OCI-LY3 (cell line): ENCODE results near the gene SMCHD1.

Source experiments
- H2AFZ ChIP-seq: fragments of 200-600, 300-600 bp; shearing (Covaris generic); 2 replicates; pipeline ENCODE4 v1.6.0; 2014; ENCODE audit warnings: antibody characterized with exemption, low read depth, low read length
- H3K27ac ChIP-seq: fragments of 200-600, 300-600 bp; sonication (generic); 2 replicates; pipeline ENCODE4 v1.5.1; 2014; ENCODE audit warnings: mild to moderate bottlenecking, low read length, moderate library complexity, mixed read lengths
- H3K27me3 ChIP-seq: fragments of 200-600, 300-600 bp; sonication (generic); 2 replicates; pipeline ENCODE4 v1.6.1; 2014; ENCODE audit warnings: low read depth, low read length, mixed read lengths
- H3K36me3 ChIP-seq: fragments of 200-600, 300-600 bp; sonication (generic); replicated peaks from 2 replicates; pipeline ENCODE3; 2014; ENCODE audit warnings: low read depth, low read length, mixed read lengths
- H3K4me1 ChIP-seq: fragments of 300-600, 200-600 bp; sonication (generic); 2 replicates; pipeline ENCODE4 v1.6.1; 2014; ENCODE audit warnings: low read length, mixed read lengths
- H3K4me2 ChIP-seq: fragments of 200-600, 300-600 bp; sonication (generic); 2 replicates; pipeline ENCODE4 v1.6.1; 2014; ENCODE audit warnings: low read length, mixed read lengths
- H3K4me3 ChIP-seq: fragments of 300-600, 200-600 bp; sonication (generic); 2 replicates; pipeline ENCODE4 v1.5.1; 2014; ENCODE audit warnings: antibody characterized with exemption, mild to moderate bottlenecking, low read length, moderate library complexity
- H3K79me2 ChIP-seq: fragments of 300-600, 200-600 bp; shearing (Covaris generic); 2 replicates; pipeline ENCODE4 v1.6.1; 2014; ENCODE audit warnings: mild to moderate bottlenecking, low read length, mixed read lengths
- H3K9ac ChIP-seq: fragments of 300-600, 200-600 bp; shearing (Covaris generic); 2 replicates; pipeline ENCODE4 v1.6.0; 2014; ENCODE audit warnings: mild to moderate bottlenecking, low read length, moderate library complexity
- H3K9me3 ChIP-seq: fragments of 200-600, 300-600 bp; shearing (Covaris generic); 2 replicates; pipeline ENCODE4 v1.6.1; 2014; ENCODE audit warnings: low read length, mixed read lengths; ENCODE audit not compliant: insufficient read depth
- H4K20me1 ChIP-seq: fragments of 200-600, 300-600 bp; sonication (generic); 2 replicates; pipeline ENCODE4 v1.6.1; 2016; ENCODE audit warnings: low read length, mixed read lengths; ENCODE audit not compliant: insufficient read depth
- CTCF ChIP-seq: fragments of 200-600, 300-600 bp; sonication (generic); IDR thresholded peaks from 2 replicates; pipeline ENCODE4 v1.5.1; 2014; ENCODE audit warnings: antibody characterized with exemption, low read length, low read depth
- EZH2phosphoT487 ChIP-seq: fragments of 200-600 bp; shearing (Covaris generic); IDR thresholded peaks from 2 replicates; pipeline ENCODE4 v1.6.1; 2018; ENCODE audit warnings: antibody characterized with exemption, mixed run types, low read depth

SMCHD1 gene

GRCh38 chr18:2704541-2704940 is 49.0 kb downstream of the SMCHD1 start:
- no peak for TF ChIP-seq CTCF
- TF ChIP-seq EZH2phosphoT487: no peak

GRCh38 chr18:2706903-2707302 is 51.4 kb downstream of the SMCHD1 start:
- Histone ChIP-seq H3K79me2 (peaks cover 21% of the 10 kb centered on the region), H3K4me3 (no peak overlapping the region), H3K9me3 (no peaks in the 10 kb centered on the region), H3K27ac (peak overlapping the region; percentile 43), H3K36me3 (peaks cover 51% of the 10 kb centered on the region), H3K4me2 (peak overlapping the region; percentile 12; the same call in 1 of the 2 replicates), H2AFZ (no peak overlapping the region), H3K27me3 (no peaks in the 10 kb centered on the region), H3K9ac (no peak overlapping the region), H4K20me1 (no peaks in the 10 kb centered on the region), H3K4me1 (peaks cover 18% of the 10 kb centered on the region)
- TF ChIP-seq EZH2phosphoT487: no peak
- TF ChIP-seq CTCF: no peak

More at GRCh38 chr18:2704541-2704940, 49.0 kb downstream of the SMCHD1 start:
- no peak overlapping the region for H3K4me3 ChIP-seq
- no peak overlapping the region for H3K27ac ChIP-seq
- H4K20me1 ChIP-seq: no peaks in the 10 kb centered on the region
- H3K9me3 ChIP-seq: no peaks in the 10 kb centered on the region
- H2AFZ ChIP-seq: no peak overlapping the region
- H3K79me2 ChIP-seq: peaks cover 11% of the 10 kb centered on the region
- H3K27me3 ChIP-seq: no peaks in the 10 kb centered on the region
- H3K36me3 ChIP-seq: peaks cover 60% of the 10 kb centered on the region
- no peak overlapping the region for H3K9ac ChIP-seq
- no peak overlapping the region for H3K4me2 ChIP-seq
- peaks cover 18% of the 10 kb centered on the region for H3K4me1 ChIP-seq

- Histone ChIP-seq H3K4me1 (peaks cover 18% of the 10 kb centered on the region), H3K9ac (no peak overlapping the region), H3K27me3 (no peaks in the 10 kb centered on the region), H3K79me2 (peaks cover 28% of the 10 kb centered on the region), H3K4me2 (no peak overlapping the region), H4K20me1 (no peaks in the 10 kb centered on the region), H3K36me3 (peaks cover 55% of the 10 kb centered on the region), H3K9me3 (no peaks in the 10 kb centered on the region), H3K27ac (peak overlapping the region; percentile 43), H3K4me3 (no peak overlapping the region), H2AFZ (no peak overlapping the region)
- TF ChIP-seq EZH2phosphoT487 (no peak), CTCF (no peak)
These were observed 52.1 kb downstream of the SMCHD1 start for GRCh38 chr18:2707551-2708168.

GRCh38 chr18:2709316-2709715 is 53.8 kb downstream of the SMCHD1 start:
- Histone ChIP-seq H3K27ac (no peak overlapping the region), H2AFZ (no peak overlapping the region), H3K4me2 (no peak overlapping the region), H4K20me1 (peaks cover 3% of the 10 kb centered on the region; the same call in 1 of the 2 replicates), H3K4me1 (peaks cover 18% of the 10 kb centered on the region), H3K4me3 (no peak overlapping the region), H3K79me2 (peaks cover 34% of the 10 kb centered on the region), H3K9me3 (no peaks in the 10 kb centered on the region), H3K27me3 (no peaks in the 10 kb centered on the region), H3K9ac (no peak overlapping the region), H3K36me3 (peaks cover 51% of the 10 kb centered on the region)
- TF ChIP-seq CTCF (no peak), EZH2phosphoT487 (no peak)
